HG02870 (cell line): ENCODE measurements around the gene C22orf42.
"Not testable (repeated sequence)": the region's sequence is repeated elsewhere in the genome, so short reads cannot be mapped to it uniquely, and the experiment has no call there.

Experiments
- ATAC-seq: cut with Tn5 transposase; IDR thresholded peaks from one replicate; pipeline ENCODE4 v1.9.1; 2021; ENCODE audit warnings: mild to moderate bottlenecking, moderate library complexity; ENCODE audit not compliant: unreplicated experiment

C22orf42 gene

GRCh38 chr22:32191021-32191420 is 31.9 kb upstream of the C22orf42 start:
- ATAC-seq: not testable (repeated sequence)

- ATAC-seq: no peak
These were observed 26.7 kb upstream of the C22orf42 start for GRCh38 chr22:32185821-32186220.

GRCh38 chr22:32183625-32184024 is 24.5 kb upstream of the C22orf42 start:
- ATAC-seq: no peak

- no peak for ATAC-seq
These were observed 21.9 kb upstream of the C22orf42 start for GRCh38 chr22:32181043-32181442.

GRCh38 chr22:32177221-32177765 is 18.2 kb upstream of the C22orf42 start:
- ATAC-seq: no peak

GRCh38 chr22:32175683-32176644 is 16.9 kb upstream of the C22orf42 start:
- no peak for ATAC-seq

- ATAC-seq: no peak
These were observed 16.0 kb upstream of the C22orf42 start for GRCh38 chr22:32175115-32175514.

- ATAC-seq: no peak
These were observed 6.6 kb upstream of the C22orf42 start for GRCh38 chr22:32165681-32166080.

GRCh38 chr22:32164075-32164860 is 5.2 kb upstream of the C22orf42 start:
- no peak for ATAC-seq

- not testable (repeated sequence) for ATAC-seq
These were observed 1.3 kb upstream of the C22orf42 start for GRCh38 chr22:32160411-32160810.

- not testable (repeated sequence) for ATAC-seq
These were observed 1.5 kb downstream of the C22orf42 start for GRCh38 chr22:32157632-32158031.

GRCh38 chr22:32154727-32155126 is 4.4 kb downstream of the C22orf42 start:
- ATAC-seq: not testable (repeated sequence)

- not testable (repeated sequence) for ATAC-seq
These were observed 7.5 kb downstream of the C22orf42 start for GRCh38 chr22:32151641-32152040.

- ATAC-seq: not testable (repeated sequence)
These were observed 8.5 kb downstream of the C22orf42 start for GRCh38 chr22:32150647-32151046.

GRCh38 chr22:32148372-32148771 is 10.7 kb downstream of the C22orf42 start:
- ATAC-seq: not testable (repeated sequence)

- ATAC-seq: not testable (repeated sequence)
These were observed 12.0 kb downstream of the C22orf42 start for GRCh38 chr22:32147128-32147527.

- no peak for ATAC-seq
These were observed 14.4 kb downstream of the C22orf42 start for GRCh38 chr22:32144496-32145274.

- no peak for ATAC-seq
These were observed 16.5 kb downstream of the C22orf42 start for GRCh38 chr22:32142600-32142999.

- not testable (repeated sequence) for ATAC-seq
These were observed 18.4 kb downstream of the C22orf42 start for GRCh38 chr22:32140688-32141087.

GRCh38 chr22:32138576-32138975 is 20.5 kb downstream of the C22orf42 start:
- not testable (repeated sequence) for ATAC-seq
